ENCODE data around the gene FAM161B.
"Not testable (repeated sequence)": the region's sequence is repeated elsewhere in the genome, so short reads cannot be mapped to it uniquely, and the experiment has no call there.

DNA sequence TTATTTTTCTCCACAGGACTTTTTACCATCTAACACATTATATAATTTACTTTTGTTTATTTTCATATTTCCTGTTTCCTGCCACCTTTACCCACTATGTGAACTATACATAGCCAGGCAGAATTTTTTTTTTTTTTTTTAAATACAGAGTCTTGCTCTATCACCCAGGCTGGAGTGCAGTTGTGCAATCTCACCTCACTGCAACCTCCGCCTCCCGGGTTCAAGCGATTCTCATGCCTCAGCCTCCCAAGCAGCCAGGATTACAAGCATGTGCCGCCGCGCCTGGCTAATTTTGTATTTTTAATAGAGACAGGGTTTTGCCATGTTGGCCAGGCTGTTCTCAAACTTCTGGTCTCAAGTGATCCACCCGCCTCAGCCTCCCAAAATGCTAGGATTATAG lies 45.0 kb upstream of the FAM161B start:
- TF ChIP-seq, protein P1, sequence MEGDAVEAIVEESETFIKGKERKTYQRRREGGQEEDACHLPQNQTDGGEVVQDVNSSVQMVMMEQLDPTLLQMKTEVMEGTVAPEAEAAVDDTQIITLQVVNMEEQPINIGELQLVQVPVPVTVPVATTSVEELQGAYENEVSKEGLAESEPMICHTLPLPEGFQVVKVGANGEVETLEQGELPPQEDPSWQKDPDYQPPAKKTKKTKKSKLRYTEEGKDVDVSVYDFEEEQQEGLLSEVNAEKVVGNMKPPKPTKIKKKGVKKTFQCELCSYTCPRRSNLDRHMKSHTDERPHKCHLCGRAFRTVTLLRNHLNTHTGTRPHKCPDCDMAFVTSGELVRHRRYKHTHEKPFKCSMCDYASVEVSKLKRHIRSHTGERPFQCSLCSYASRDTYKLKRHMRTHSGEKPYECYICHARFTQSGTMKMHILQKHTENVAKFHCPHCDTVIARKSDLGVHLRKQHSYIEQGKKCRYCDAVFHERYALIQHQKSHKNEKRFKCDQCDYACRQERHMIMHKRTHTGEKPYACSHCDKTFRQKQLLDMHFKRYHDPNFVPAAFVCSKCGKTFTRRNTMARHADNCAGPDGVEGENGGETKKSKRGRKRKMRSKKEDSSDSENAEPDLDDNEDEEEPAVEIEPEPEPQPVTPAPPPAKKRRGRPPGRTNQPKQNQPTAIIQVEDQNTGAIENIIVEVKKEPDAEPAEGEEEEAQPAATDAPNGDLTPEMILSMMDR (IDR thresholded peaks at IDR 0.05) = not testable (repeated sequence)
- not testable (repeated sequence) for TF ChIP-seq EZH2phosphoT487 (IDR thresholded peaks at IDR 0.05; ENCODE audit: borderline replicate concordance, low read depth); TEAD4 (IDR thresholded peaks at IDR 0.05; ENCODE audit: borderline replicate concordance, insufficient read depth); RAD21 (IDR thresholded peaks at IDR 0.05; ENCODE audit: low read length); TAF1 (IDR thresholded peaks at IDR 0.05; ENCODE audit: borderline replicate concordance, low read depth, low read length); SMC3 (IDR thresholded peaks at IDR 0.05; ENCODE audit: low read depth, low read length); MXI1 (IDR thresholded peaks at IDR 0.05; ENCODE audit: low read depth, low read length)
- TF ChIP-seq, protein P2, sequence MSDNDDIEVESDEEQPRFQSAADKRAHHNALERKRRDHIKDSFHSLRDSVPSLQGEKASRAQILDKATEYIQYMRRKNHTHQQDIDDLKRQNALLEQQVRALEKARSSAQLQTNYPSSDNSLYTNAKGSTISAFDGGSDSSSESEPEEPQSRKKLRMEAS (IDR thresholded peaks at IDR 0.05; ENCODE audit: low read depth) = not testable (repeated sequence)
- TF ChIP-seq, protein P3, sequence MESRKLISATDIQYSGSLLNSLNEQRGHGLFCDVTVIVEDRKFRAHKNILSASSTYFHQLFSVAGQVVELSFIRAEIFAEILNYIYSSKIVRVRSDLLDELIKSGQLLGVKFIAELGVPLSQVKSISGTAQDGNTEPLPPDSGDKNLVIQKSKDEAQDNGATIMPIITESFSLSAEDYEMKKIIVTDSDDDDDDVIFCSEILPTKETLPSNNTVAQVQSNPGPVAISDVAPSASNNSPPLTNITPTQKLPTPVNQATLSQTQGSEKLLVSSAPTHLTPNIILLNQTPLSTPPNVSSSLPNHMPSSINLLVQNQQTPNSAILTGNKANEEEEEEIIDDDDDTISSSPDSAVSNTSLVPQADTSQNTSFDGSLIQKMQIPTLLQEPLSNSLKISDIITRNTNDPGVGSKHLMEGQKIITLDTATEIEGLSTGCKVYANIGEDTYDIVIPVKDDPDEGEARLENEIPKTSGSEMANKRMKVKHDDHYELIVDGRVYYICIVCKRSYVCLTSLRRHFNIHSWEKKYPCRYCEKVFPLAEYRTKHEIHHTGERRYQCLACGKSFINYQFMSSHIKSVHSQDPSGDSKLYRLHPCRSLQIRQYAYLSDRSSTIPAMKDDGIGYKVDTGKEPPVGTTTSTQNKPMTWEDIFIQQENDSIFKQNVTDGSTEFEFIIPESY (IDR thresholded peaks at IDR 0.05; ENCODE audit: borderline replicate concordance, low read depth) = not testable (repeated sequence)
- TF ChIP-seq, protein P4, sequence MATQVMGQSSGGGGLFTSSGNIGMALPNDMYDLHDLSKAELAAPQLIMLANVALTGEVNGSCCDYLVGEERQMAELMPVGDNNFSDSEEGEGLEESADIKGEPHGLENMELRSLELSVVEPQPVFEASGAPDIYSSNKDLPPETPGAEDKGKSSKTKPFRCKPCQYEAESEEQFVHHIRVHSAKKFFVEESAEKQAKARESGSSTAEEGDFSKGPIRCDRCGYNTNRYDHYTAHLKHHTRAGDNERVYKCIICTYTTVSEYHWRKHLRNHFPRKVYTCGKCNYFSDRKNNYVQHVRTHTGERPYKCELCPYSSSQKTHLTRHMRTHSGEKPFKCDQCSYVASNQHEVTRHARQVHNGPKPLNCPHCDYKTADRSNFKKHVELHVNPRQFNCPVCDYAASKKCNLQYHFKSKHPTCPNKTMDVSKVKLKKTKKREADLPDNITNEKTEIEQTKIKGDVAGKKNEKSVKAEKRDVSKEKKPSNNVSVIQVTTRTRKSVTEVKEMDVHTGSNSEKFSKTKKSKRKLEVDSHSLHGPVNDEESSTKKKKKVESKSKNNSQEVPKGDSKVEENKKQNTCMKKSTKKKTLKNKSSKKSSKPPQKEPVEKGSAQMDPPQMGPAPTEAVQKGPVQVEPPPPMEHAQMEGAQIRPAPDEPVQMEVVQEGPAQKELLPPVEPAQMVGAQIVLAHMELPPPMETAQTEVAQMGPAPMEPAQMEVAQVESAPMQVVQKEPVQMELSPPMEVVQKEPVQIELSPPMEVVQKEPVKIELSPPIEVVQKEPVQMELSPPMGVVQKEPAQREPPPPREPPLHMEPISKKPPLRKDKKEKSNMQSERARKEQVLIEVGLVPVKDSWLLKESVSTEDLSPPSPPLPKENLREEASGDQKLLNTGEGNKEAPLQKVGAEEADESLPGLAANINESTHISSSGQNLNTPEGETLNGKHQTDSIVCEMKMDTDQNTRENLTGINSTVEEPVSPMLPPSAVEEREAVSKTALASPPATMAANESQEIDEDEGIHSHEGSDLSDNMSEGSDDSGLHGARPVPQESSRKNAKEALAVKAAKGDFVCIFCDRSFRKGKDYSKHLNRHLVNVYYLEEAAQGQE (IDR thresholded peaks at IDR 0.05; ENCODE audit: low read depth, low read length) = not testable (repeated sequence)

Measured in SK-N-SH (cell line).